ENCODE results near the gene IRGM.
"Not testable (repeated sequence)": the region's sequence is repeated elsewhere in the genome, so short reads cannot be mapped to it uniquely, and the experiment has no call there.

The IRGM gene

GRCh38 chr5:150846308-150846653 lies at the start of gene IRGM:
Gene IRGM (plus strand): TSS chr5:150846521. CDS start chr5:150848124, 1,603 bp downstream.
- not testable (repeated sequence) for DNase-seq (ENCODE audit: low spot score)

GRCh38 chr5:150797384-150797783 lies 48.9 kb upstream of the IRGM start:
- no peak for DNase-seq (ENCODE audit: low spot score)

- peak; percentile 52 for DNase-seq (ENCODE audit: low spot score)
Observed at GRCh38 chr5:150801117-150801927, 45.0 kb upstream of the IRGM start.

GRCh38 chr5:150804388-150804787 lies 41.9 kb upstream of the IRGM start:
- DNase-seq (ENCODE audit: low spot score), result no peak

GRCh38 chr5:150809363-150809762 lies 37.0 kb upstream of the IRGM start:
- no peak for DNase-seq (ENCODE audit: low spot score)

- no peak for DNase-seq (ENCODE audit: low spot score)
Observed at GRCh38 chr5:150815010-150815409, 31.3 kb upstream of the IRGM start.

GRCh38 chr5:150816946-150817345 lies 29.4 kb upstream of the IRGM start:
- no peak for DNase-seq (ENCODE audit: low spot score)

- no peak for DNase-seq (ENCODE audit: low spot score)
Observed at GRCh38 chr5:150829744-150830143, 16.6 kb upstream of the IRGM start.

- DNase-seq (ENCODE audit: low spot score), result not testable (repeated sequence)
Observed at GRCh38 chr5:150831821-150832220, 14.5 kb upstream of the IRGM start.

GRCh38 chr5:150836064-150836463 lies 10.3 kb upstream of the IRGM start:
- DNase-seq (ENCODE audit: low spot score), result no peak

- DNase-seq (ENCODE audit: low spot score), result no peak
Observed at GRCh38 chr5:150836703-150837102, 9.6 kb upstream of the IRGM start.

- DNase-seq (ENCODE audit: low spot score), result not testable (repeated sequence)
Observed at GRCh38 chr5:150845185-150845859, 999 bp upstream of the IRGM start.

- DNase-seq (ENCODE audit: low spot score), result peak; percentile 35
Observed at GRCh38 chr5:150846654-150847333, 473 bp downstream of the IRGM start.

- no peak for DNase-seq (ENCODE audit: low spot score)
Observed at GRCh38 chr5:150847334-150847695, 994 bp downstream of the IRGM start.

- DNase-seq (ENCODE audit: low spot score), result no peak
Observed at GRCh38 chr5:150848271-150848670, 1.9 kb downstream of the IRGM start.

GRCh38 chr5:150851039-150851438 lies 4.7 kb downstream of the IRGM start:
- no peak for DNase-seq (ENCODE audit: low spot score)

- DNase-seq (ENCODE audit: low spot score), result no peak
Observed at GRCh38 chr5:150853561-150853960, 7.2 kb downstream of the IRGM start.

- DNase-seq (ENCODE audit: low spot score), result not testable (repeated sequence)
Observed at GRCh38 chr5:150856700-150857099, 10.4 kb downstream of the IRGM start.

GRCh38 chr5:150860246-150860821 lies 14.0 kb downstream of the IRGM start:
- DNase-seq (ENCODE audit: low spot score), result no peak

- no peak for DNase-seq (ENCODE audit: low spot score)
Observed at GRCh38 chr5:150862070-150862469, 15.7 kb downstream of the IRGM start.

- no peak for DNase-seq (ENCODE audit: low spot score)
Observed at GRCh38 chr5:150879358-150879757, 33.0 kb downstream of the IRGM start.

All from COLO829 (cell line).